GM12878 (cell line): ENCODE measurements around the gene ABCD3. TPM values are rescaled to one million over a fixed set of nuclear protein-coding genes. Genes with fewer than 3 reads are reported as not detected.

Experiments used
- ATAC-seq: fragments of 200-7000 bp; cut with Tn5 transposase; 3 replicates; pipeline ENCODE4 v1.9.1; 2020; ENCODE audit warnings: mild to moderate bottlenecking, moderate library complexity
- BruUV-seq: library from RNA; stranded (reverse); fragments of 400-500 nt; replicated peaks from 2 replicates; lab custom pipeline; 2021; lab: Mats Ljungman, UMichigan
- CTCF ChIA-PET: fragments of 300-600 bp; sonication (Branson Sonifier 250); formaldehyde crosslinking; extraction: SDS; loops from one replicate; lab custom pipeline; 2021; ENCODE audit warnings: inconsistent platforms; lab: Yijun Ruan, JAX
- POLR2A ChIA-PET: fragments of 350-600 bp; formaldehyde crosslinking; extraction: SDS; loops from one replicate; lab custom pipeline; 2021; ENCODE audit warnings: inconsistent platforms; lab: Charles Lee
- RAD21 ChIA-PET: fragments of 300-600 bp; sonication (Branson Sonifier 250); formaldehyde crosslinking; loops from one replicate; lab custom pipeline; 2023; ENCODE audit warnings: antibody characterized with exemption; ENCODE audit not compliant: unreplicated experiment; lab: Charles Lee
- SMC1A ChIA-PET: fragments of 300-600 bp; sonication (Branson Sonifier 250); formaldehyde crosslinking; loops from one replicate; lab custom pipeline; 2023; ENCODE audit not compliant: unreplicated experiment, uncharacterized antibody; lab: Charles Lee
- DNase-seq: peaks from one replicate; pipeline ENCODE4 v3.0.0-alpha.2; 2011; ENCODE audit warnings: low read depth, low spot score
- FAIRE-seq: peaks from 3 replicates; lab custom pipeline; 2011; peaks lifted over from hg19 to GRCh38; lab: Jason Lieb, UNC
- H2AFZ ChIP-seq: 2 replicates; pipeline ENCODE4 v1.6.0; 2011; ENCODE audit warnings: low read depth, low read length, control low read depth; ENCODE audit not compliant: control insufficient read depth
- H3K27ac ChIP-seq: 2 replicates; pipeline ENCODE4 v1.5.1; 2011; ENCODE audit warnings: control low read depth; ENCODE audit not compliant: control insufficient read depth, insufficient read depth
- H3K27me3 ChIP-seq, 2 experiments: replicated peaks in 1 of 2; 2 replicates each; pipeline versions ENCODE4 v1.6.0 to v1.6.1; 2011; ENCODE audit warnings: low read length in 1 of 2; ENCODE audit not compliant: control insufficient read depth in 2 of 2, insufficient read depth in 2 of 2
- H3K36me3 ChIP-seq, 2 experiments: 2 replicates each; pipeline ENCODE4 v1.5.1; 2011; ENCODE audit warnings: low read length in 1 of 2; ENCODE audit not compliant: control insufficient read depth in 2 of 2, insufficient read depth in 2 of 2
- H3K4me1 ChIP-seq: 2 replicates; pipeline ENCODE4 v1.6.1; 2011; ENCODE audit warnings: mild to moderate bottlenecking, low read length, moderate library complexity, mixed read lengths; ENCODE audit not compliant: control insufficient read depth, insufficient read depth
- H3K4me2 ChIP-seq: 2 replicates; pipeline ENCODE4 v1.6.0; 2011; ENCODE audit warnings: control low read depth; ENCODE audit not compliant: control insufficient read depth, insufficient read depth
- H3K4me3 ChIP-seq: fragments of 200-600 bp; sonication (generic); 2 replicates; pipeline ENCODE4 v1.5.1; 2016
- H3K79me2 ChIP-seq: 2 replicates; pipeline ENCODE4 v1.6.0; 2011; ENCODE audit warnings: low read length; ENCODE audit not compliant: control insufficient read depth, insufficient read depth
- H3K9ac ChIP-seq: 2 replicates; pipeline ENCODE4 v1.8.0; 2011; ENCODE audit warnings: low read length, control low read depth, mixed read lengths; ENCODE audit not compliant: control insufficient read depth, insufficient read depth
- H3K9me3 ChIP-seq: replicated peaks from 3 replicates; pipeline ENCODE4 v1.5.1; 2011; ENCODE audit warnings: mild to moderate bottlenecking, low read length; ENCODE audit not compliant: control insufficient read depth, insufficient read depth
- H4K20me1 ChIP-seq: 2 replicates; pipeline ENCODE4 v1.6.0; 2011; ENCODE audit not compliant: control insufficient read depth, insufficient read depth
- EED ChIP-seq: sonication (generic); IDR thresholded peaks from 2 replicates; pipeline ENCODE4 v1.6.1; 2016; ENCODE audit warnings: antibody characterized with exemption, low read depth
- IRF5 ChIP-seq: fragments of 450-650 bp; IDR thresholded peaks from 2 replicates; pipeline ENCODE4 v1.6.1; 2017; ENCODE audit warnings: borderline replicate concordance
- PBX3 ChIP-seq: IDR thresholded peaks from 2 replicates; pipeline ENCODE4 v1.6.1; 2011; ENCODE audit warnings: mild to moderate bottlenecking, low read depth, low read length, moderate library complexity; ENCODE audit not compliant: insufficient replicate concordance
- SP1 ChIP-seq: IDR thresholded peaks from one replicate; pipeline ENCODE4 v1.6.1; 2011; ENCODE audit warnings: low read depth, low read length
- YBX1 ChIP-seq: fragments of 450-650 bp; IDR thresholded peaks from 2 replicates; pipeline ENCODE4 v1.6.1; 2016; ENCODE audit warnings: antibody characterized with exemption
- ZBTB11 ChIP-seq: fragments of 450-650 bp; formaldehyde crosslinking; IDR thresholded peaks from 2 replicates; pipeline ENCODE4 v1.5.0; 2022; ENCODE audit warnings: mild to moderate bottlenecking, missing genetic modification characterization
- ZSCAN29 ChIP-seq: fragments of 450-650 bp; IDR thresholded peaks from 2 replicates; pipeline ENCODE4 v1.6.1; 2017; ENCODE audit warnings: mild to moderate bottlenecking, moderate library complexity
- WGBS: methylation state at CpG from one replicate; pipeline ENCODE4 v1.1.6; 2016; ENCODE audit warnings: low lambda C conversion rate; ENCODE audit not compliant: insufficient replicate concordance, insufficient coverage; ENCODE audit errors: missing lambda C conversion rate; 5-methylcytosine and 5-hydroxymethylcytosine counted together
- in situ Hi-C: fragments of 300-500 bp; cut with MboI; formaldehyde crosslinking; loops from 9 replicates; pipeline ENCODE4 v1.14.3; 2018; ENCODE audit warnings: mixed read lengths
- intact Hi-C: fragments of 100-400 bp; cut with micrococcal nuclease; formaldehyde crosslinking; loops from one replicate; pipeline ENCODE4 v1.14.2; 2022; ENCODE audit not compliant: unreplicated experiment
- polyA plus RNA-seq, 11 experiments: library from polyadenylated mRNA; depleted of rRNA in 4 of 11; unstranded in 6 of 11; stranded (reverse) in 5 of 11; fragments of >200 nt; fragmentation: Nextera tagmentation in 4 of 11; fragmentation: Illumina TruSeq in 1 of 11; extraction: Ambion mirVana in 4 of 11; extraction: Trizol in 1 of 11; gene quantifications; 1 replicate in 1 of 11; 2 replicates in 10 of 11; pipeline versions ENCODE4 v1.2.1 to v1.2.3, GENCODE V29; 2011 to 2016; ENCODE audit warnings: inconsistent platforms in 2 of 11, missing spikeins in 2 of 11, low read depth in 1 of 11
- total RNA-seq, 4 experiments: library from RNA; depleted of rRNA in 3 of 4; stranded (reverse); fragments of >200 nt in 3 of 4; fragmentation: Illumina TruSeq in 1 of 4; extraction: Trizol in 1 of 4; gene quantifications; 2 replicates each; pipeline versions ENCODE4 v1.2.1 to v1.2.3, GENCODE V29; 2013 to 2021
- TF ChIP-seq, protein P1 (sequence below): IDR thresholded peaks from 2 replicates; pipeline ENCODE4 v1.6.1; 2011; ENCODE audit warnings: borderline replicate concordance, low read depth, mild to moderate bottlenecking, moderate library complexity, low read length; ENCODE audit not compliant: insufficient read depth, poor library complexity, severe bottlenecking
- TF ChIP-seq, protein P2 (sequence below): IDR thresholded peaks from 2 replicates; pipeline ENCODE4 v1.6.1; 2012; ENCODE audit warnings: low read depth, low read length, improper control_type of control experiment

ABCD3 gene
- total and polyA plus RNA-seq, 10 of the 15 experiments (the other 5 are each of a cell fraction or from before 2014, with no cell fraction given), result 15.1 to 40.2 (median 24.1) TPM

DNA sequence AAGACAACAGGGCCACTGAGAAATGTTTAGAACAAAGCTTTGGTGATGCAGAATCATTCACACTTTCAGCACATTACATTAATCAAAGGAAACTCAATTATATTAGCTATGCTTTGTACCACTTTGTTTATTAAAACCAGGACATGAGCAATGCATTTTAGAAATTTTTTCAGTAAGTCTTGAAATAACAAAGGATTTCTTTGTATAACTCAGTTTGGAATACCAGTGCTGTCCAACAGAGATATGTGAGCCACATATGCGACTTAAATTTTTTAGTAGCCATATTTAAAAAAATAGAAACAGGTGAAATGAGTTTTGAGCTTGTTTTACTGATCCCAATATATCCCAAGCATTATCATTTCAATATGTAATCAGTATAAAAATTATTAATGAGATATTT, 142.1 kb downstream of the ABCD3 start (continued):
- TF ChIP-seq, protein P1, sequence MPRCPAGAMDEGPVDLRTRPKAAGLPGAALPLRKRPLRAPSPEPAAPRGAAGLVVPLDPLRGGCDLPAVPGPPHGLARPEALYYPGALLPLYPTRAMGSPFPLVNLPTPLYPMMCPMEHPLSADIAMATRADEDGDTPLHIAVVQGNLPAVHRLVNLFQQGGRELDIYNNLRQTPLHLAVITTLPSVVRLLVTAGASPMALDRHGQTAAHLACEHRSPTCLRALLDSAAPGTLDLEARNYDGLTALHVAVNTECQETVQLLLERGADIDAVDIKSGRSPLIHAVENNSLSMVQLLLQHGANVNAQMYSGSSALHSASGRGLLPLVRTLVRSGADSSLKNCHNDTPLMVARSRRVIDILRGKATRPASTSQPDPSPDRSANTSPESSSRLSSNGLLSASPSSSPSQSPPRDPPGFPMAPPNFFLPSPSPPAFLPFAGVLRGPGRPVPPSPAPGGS, result no peak
- no peak for TF ChIP-seq ZBTB11

DNA sequence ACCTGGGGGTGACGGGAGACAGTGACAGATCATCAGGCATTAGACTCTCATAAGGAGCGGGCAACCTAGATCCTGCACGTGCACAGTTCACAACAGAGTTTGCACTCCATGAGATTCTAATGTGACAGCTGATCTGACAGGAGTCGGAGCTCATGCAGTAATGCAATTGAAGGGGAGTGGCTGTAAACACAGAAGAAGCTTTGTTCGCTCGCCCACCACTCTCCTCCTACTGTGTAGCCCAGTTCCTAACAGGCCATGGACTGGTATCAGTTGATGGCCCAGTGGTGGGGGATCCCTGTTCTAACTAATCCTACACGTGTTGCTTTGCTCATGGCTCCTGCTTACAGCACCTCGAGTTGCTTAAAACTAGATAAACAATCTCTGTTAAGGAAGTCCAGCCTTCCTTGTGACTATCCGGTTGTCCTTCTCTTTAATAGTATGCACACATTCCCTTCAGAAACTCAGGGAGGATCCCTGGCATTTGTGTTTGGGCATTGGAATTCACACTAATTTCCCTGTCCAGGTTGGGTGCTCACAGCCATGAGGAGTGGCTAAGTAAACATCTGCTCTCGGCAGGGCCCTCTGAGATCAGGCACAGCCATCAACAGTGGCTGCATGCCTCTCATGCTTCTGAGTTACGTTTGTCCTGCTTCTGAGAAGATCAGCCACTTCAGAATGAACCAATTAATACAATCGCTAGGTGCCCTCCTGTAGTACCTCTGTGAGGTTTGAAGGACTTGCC, 144.5 kb downstream of the ABCD3 start:
- CTCF ChIA-PET, result no interaction called here
- Histone ChIP-seq H3K9me3 (no peaks in the 10 kb centered on the region), H3K27me3 (no peaks in the 10 kb centered on the region), H3K4me3 (no peak overlapping the region), H3K9ac (no peak overlapping the region), H3K4me2 (no peak overlapping the region), H3K36me3 (no peaks in the 10 kb centered on the region), H4K20me1 (no peaks in the 10 kb centered on the region), H2AFZ (no peak overlapping the region), H3K79me2 (no peaks in the 10 kb centered on the region), H3K4me1 (no peaks in the 10 kb centered on the region), H3K27ac (no peak overlapping the region)
- intact Hi-C loops, result no loop called here
- 22% methylated on average over 12 of the region's 12 CpGs for WGBS
- DNase-seq (no peak), ATAC-seq (no peak), FAIRE-seq (no peak)
- SMC1A ChIA-PET, result no interaction called here
- in situ Hi-C loops, result no loop called here
- no TSS peak for BruUV-seq
- RAD21 ChIA-PET, result no interaction called here
- POLR2A ChIA-PET, result no interaction called here
- TF ChIP-seq EED (no peak), ZSCAN29 (no peak), IRF5 (no peak), PBX3 (no peak), SP1 (no peak), YBX1 (no peak)
- TF ChIP-seq, protein P2, sequence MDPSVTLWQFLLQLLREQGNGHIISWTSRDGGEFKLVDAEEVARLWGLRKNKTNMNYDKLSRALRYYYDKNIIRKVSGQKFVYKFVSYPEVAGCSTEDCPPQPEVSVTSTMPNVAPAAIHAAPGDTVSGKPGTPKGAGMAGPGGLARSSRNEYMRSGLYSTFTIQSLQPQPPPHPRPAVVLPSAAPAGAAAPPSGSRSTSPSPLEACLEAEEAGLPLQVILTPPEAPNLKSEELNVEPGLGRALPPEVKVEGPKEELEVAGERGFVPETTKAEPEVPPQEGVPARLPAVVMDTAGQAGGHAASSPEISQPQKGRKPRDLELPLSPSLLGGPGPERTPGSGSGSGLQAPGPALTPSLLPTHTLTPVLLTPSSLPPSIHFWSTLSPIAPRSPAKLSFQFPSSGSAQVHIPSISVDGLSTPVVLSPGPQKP, result no peak
